ENCODE measurements around the gene HPSE2. TPM values are rescaled to one million over a fixed set of nuclear protein-coding genes. Genes with fewer than 3 reads are reported as not detected.
"Not testable (repeated sequence)": the region's sequence is repeated elsewhere in the genome, so short reads cannot be mapped to it uniquely, and the experiment has no call there.

Gene HPSE2
- polyA plus RNA-seq, 1 of the 3 experiments (the other 2 are of a cell fraction): not detected

DNA sequence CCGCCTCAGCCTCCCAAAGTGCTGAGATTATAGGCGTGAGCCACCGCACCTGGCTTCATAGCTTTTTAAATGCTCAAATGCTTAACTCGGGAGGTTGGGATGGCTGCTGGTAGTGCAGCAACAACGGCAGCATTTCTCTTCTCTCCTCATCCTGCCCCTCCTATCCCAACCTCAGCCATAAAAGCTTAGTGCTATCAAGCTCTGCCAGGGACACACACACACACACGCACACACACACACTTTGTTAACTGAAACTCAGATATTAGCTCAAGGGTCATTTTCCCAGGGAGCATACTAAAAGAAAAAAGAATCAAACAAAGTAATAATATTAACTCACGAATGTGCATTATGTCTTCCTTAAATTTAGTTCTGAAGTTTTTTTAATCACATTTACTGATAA lies 725.9 kb downstream of the HPSE2 start (continued):
- TF ChIP-seq, protein P1, sequence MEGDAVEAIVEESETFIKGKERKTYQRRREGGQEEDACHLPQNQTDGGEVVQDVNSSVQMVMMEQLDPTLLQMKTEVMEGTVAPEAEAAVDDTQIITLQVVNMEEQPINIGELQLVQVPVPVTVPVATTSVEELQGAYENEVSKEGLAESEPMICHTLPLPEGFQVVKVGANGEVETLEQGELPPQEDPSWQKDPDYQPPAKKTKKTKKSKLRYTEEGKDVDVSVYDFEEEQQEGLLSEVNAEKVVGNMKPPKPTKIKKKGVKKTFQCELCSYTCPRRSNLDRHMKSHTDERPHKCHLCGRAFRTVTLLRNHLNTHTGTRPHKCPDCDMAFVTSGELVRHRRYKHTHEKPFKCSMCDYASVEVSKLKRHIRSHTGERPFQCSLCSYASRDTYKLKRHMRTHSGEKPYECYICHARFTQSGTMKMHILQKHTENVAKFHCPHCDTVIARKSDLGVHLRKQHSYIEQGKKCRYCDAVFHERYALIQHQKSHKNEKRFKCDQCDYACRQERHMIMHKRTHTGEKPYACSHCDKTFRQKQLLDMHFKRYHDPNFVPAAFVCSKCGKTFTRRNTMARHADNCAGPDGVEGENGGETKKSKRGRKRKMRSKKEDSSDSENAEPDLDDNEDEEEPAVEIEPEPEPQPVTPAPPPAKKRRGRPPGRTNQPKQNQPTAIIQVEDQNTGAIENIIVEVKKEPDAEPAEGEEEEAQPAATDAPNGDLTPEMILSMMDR (IDR thresholded peaks at IDR 0.05): no peak
- no peak for TF ChIP-seq SIN3A (IDR thresholded peaks at IDR 0.05; ENCODE audit: borderline replicate concordance, low read depth, low read length)

DNA sequence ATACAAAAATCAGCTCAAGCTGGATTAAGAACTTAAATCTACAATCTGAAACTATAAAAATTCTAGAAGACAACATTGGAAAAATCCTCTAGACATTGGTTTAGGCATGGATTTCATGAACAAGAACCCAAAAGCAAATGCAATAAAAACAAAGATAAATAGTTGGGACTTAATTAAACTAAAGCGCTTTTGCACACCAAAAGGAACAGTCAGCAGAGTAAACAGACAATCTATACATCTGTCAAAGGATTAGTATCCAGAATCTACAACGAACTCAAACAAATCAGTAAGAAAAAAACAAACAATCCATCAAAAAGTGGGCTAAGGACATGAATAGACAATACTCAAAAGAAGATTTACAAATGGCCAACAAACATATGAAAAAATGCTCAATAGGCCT lies 733.1 kb downstream of the HPSE2 start:
- H3K27ac ChIP-seq (ENCODE audit: low read depth in 2 of 2, low read length in 1 of 2); H3K4me2 ChIP-seq; H3K4me1 ChIP-seq (ENCODE audit: control insufficient read depth in 1 of 2, insufficient read depth in 2 of 2, low read depth in 1 of 2, low read length in 1 of 2); H2AFZ ChIP-seq (ENCODE audit: low read depth); H3K4me3 ChIP-seq (ENCODE audit: low read depth in 2 of 2, low read length in 1 of 2); H3K27me3 ChIP-seq (ENCODE audit: insufficient read depth); DNase-seq; H3K9me2 ChIP-seq; H3K36me3 ChIP-seq (replicated peaks in 1 of 2; ENCODE audit: control insufficient read depth in 1 of 2, insufficient read depth in 2 of 2, low read length in 1 of 2); H3F3A ChIP-seq (replicated peaks; ENCODE audit: insufficient read depth); H4K20me1 ChIP-seq (ENCODE audit: insufficient read depth); H3K9me3 ChIP-seq; POLR2A ChIA-PET; CTCF ChIA-PET; H3K79me2 ChIP-seq (ENCODE audit: insufficient read depth); H3K9ac ChIP-seq: not testable (repeated sequence)
- WGBS (ENCODE audit: low lambda C conversion rate): 4% methylated on average over 2 of the region's 2 CpGs

GRCh38 chr10:98492763-98493162 lies 742.9 kb downstream of the HPSE2 start:
- CTCF ChIA-PET: no interaction called here
- no peak for DNase-seq
- Histone ChIP-seq H3K27ac (ENCODE audit: low read depth in 2 of 2, low read length in 1 of 2) (no peak overlapping the region), H3K9ac (no peak overlapping the region), H3K36me3 (replicated peaks in 1 of 2; ENCODE audit: control insufficient read depth in 1 of 2, insufficient read depth in 2 of 2, low read length in 1 of 2) (no peaks in the 10 kb centered on the region), H2AFZ (ENCODE audit: low read depth) (no peak overlapping the region), H3K79me2 (ENCODE audit: insufficient read depth) (no peaks in the 10 kb centered on the region), H3F3A (replicated peaks; ENCODE audit: insufficient read depth) (no peaks in the 10 kb centered on the region), H3K4me1 (ENCODE audit: control insufficient read depth in 1 of 2, insufficient read depth in 2 of 2, low read depth in 1 of 2, low read length in 1 of 2) (no peaks in the 10 kb centered on the region), H3K9me3 (no peaks in the 10 kb centered on the region), H3K4me2 (no peak overlapping the region), H3K9me2 (no peaks in the 10 kb centered on the region), H3K4me3 (ENCODE audit: low read depth in 2 of 2, low read length in 1 of 2) (no peak overlapping the region), H4K20me1 (ENCODE audit: insufficient read depth) (no peaks in the 10 kb centered on the region), H3K27me3 (ENCODE audit: insufficient read depth) (no peaks in the 10 kb centered on the region)
- POLR2A ChIA-PET: no interaction called here
- whole genome bisulfite sequencing (ENCODE audit: low lambda C conversion rate): 3% methylated on average over 1 of the region's 1 CpG
- TF ChIP-seq TEAD4 (IDR thresholded peaks at IDR 0.05; ENCODE audit: borderline replicate concordance, insufficient read depth): no peak
- no peak for TF ChIP-seq RFX5 (IDR thresholded peaks at IDR 0.05; ENCODE audit: low read length)
- TF ChIP-seq, protein P2, sequence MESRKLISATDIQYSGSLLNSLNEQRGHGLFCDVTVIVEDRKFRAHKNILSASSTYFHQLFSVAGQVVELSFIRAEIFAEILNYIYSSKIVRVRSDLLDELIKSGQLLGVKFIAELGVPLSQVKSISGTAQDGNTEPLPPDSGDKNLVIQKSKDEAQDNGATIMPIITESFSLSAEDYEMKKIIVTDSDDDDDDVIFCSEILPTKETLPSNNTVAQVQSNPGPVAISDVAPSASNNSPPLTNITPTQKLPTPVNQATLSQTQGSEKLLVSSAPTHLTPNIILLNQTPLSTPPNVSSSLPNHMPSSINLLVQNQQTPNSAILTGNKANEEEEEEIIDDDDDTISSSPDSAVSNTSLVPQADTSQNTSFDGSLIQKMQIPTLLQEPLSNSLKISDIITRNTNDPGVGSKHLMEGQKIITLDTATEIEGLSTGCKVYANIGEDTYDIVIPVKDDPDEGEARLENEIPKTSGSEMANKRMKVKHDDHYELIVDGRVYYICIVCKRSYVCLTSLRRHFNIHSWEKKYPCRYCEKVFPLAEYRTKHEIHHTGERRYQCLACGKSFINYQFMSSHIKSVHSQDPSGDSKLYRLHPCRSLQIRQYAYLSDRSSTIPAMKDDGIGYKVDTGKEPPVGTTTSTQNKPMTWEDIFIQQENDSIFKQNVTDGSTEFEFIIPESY (IDR thresholded peaks at IDR 0.05; ENCODE audit: borderline replicate concordance, low read depth): no peak
- no peak for TF ChIP-seq GATA2 (CRISPR knock-in tag; IDR thresholded peaks at IDR 0.05)
- no peak for TF ChIP-seq FOXJ3 (CRISPR knock-in tag; IDR thresholded peaks at IDR 0.05)
- no peak for TF ChIP-seq NFIC (IDR thresholded peaks at IDR 0.05; ENCODE audit: borderline replicate concordance)
- TF ChIP-seq, protein P1 (IDR thresholded peaks at IDR 0.05): no peak
- TF ChIP-seq MXI1 (IDR thresholded peaks at IDR 0.05; ENCODE audit: low read depth, low read length): no peak
- TF ChIP-seq, protein P3, sequence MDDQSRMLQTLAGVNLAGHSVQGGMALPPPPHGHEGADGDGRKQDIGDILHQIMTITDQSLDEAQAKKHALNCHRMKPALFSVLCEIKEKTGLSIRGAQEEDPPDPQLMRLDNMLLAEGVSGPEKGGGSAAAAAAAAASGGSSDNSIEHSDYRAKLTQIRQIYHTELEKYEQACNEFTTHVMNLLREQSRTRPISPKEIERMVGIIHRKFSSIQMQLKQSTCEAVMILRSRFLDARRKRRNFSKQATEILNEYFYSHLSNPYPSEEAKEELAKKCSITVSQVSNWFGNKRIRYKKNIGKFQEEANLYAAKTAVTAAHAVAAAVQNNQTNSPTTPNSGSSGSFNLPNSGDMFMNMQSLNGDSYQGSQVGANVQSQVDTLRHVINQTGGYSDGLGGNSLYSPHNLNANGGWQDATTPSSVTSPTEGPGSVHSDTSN (IDR thresholded peaks at IDR 0.05): no peak
- TF ChIP-seq RCOR1 (IDR thresholded peaks at IDR 0.05; ENCODE audit: low read length): no peak
- TF ChIP-seq MAX (IDR thresholded peaks at IDR 0.05; ENCODE audit: low read depth): no peak

All from SK-N-SH (cell line).